HepG2 (cell line): ENCODE data around the gene SLC2A2. TPM values are rescaled to one million over a fixed set of nuclear protein-coding genes. Genes with fewer than 3 reads are reported as not detected.
A peak's percentile ranks its signal among the peaks of the same experiment; 100 is the strongest.

Source experiments
- CBFB ChIP-seq: sonication (generic); formaldehyde crosslinking; IDR thresholded peaks from 2 replicates; pipeline ENCODE4 v1.4.0; 2020; ENCODE audit warnings: missing genetic modification reagents
- EP300 ChIP-seq, 3 experiments: sonication (generic) in 1 of 3; formaldehyde crosslinking in 1 of 3; IDR thresholded peaks; 2 replicates each; pipeline versions ENCODE4 v1.5.1 to v1.6.1; 2011 to 2020; ENCODE audit warnings: low read depth in 2 of 3, low read length in 2 of 3, borderline replicate concordance in 1 of 3, improper control_type of control experiment in 1 of 3, mild to moderate bottlenecking in 1 of 3, missing genetic modification reagents in 1 of 3, moderate library complexity in 1 of 3
- FOSL2 ChIP-seq: sonication (generic); formaldehyde crosslinking; IDR thresholded peaks from 2 replicates; pipeline ENCODE4 v1.4.0; 2020; ENCODE audit warnings: missing genetic modification reagents
- FOXK2 ChIP-seq: fragments of 450-650 bp; IDR thresholded peaks from 2 replicates; pipeline ENCODE4 v1.6.1; 2016
- GMEB2 ChIP-seq: IDR thresholded peaks from 2 replicates; pipeline ENCODE4 v1.6.1; 2016; ENCODE audit warnings: missing biosample characterization, missing genetic modification reagents, low read depth
- HNF1B ChIP-seq: sonication (generic); formaldehyde crosslinking; IDR thresholded peaks from 2 replicates; pipeline ENCODE4 v1.5.1; 2020; ENCODE audit warnings: mild to moderate bottlenecking, moderate library complexity, missing genetic modification reagents
- KDM3A ChIP-seq: IDR thresholded peaks from 2 replicates; pipeline ENCODE4 v1.6.1; 2018; ENCODE audit warnings: low read depth, missing compliant biosample characterization
- MAF1 ChIP-seq: sonication (generic); formaldehyde crosslinking; IDR thresholded peaks from 2 replicates; pipeline ENCODE4 v1.5.0; 2020; ENCODE audit warnings: missing genetic modification reagents, borderline replicate concordance
- NFATC3 ChIP-seq: sonication (generic); formaldehyde crosslinking; IDR thresholded peaks from 2 replicates; pipeline ENCODE4 v1.5.1; 2020; ENCODE audit warnings: mild to moderate bottlenecking, missing genetic modification reagents
- PAX8 ChIP-seq: sonication (generic); formaldehyde crosslinking; IDR thresholded peaks from 2 replicates; pipeline ENCODE4 v1.8.0; 2022; ENCODE audit warnings: mild to moderate bottlenecking, missing genetic modification reagents, borderline replicate concordance
- POLR2AphosphoS5 ChIP-seq: IDR thresholded peaks from 2 replicates; pipeline ENCODE4 v1.6.1; 2012; ENCODE audit warnings: low read depth, low read length
- RARA ChIP-seq: IDR thresholded peaks from 2 replicates; pipeline ENCODE4 v1.6.1; 2016; ENCODE audit warnings: missing genetic modification reagents, missing compliant biosample characterization
- ZMYM3 ChIP-seq: sonication (generic); formaldehyde crosslinking; IDR thresholded peaks from 2 replicates; pipeline ENCODE4 v1.5.1; 2020; ENCODE audit warnings: mild to moderate bottlenecking, missing genetic modification reagents
- ZNF18 ChIP-seq: sonication (generic); formaldehyde crosslinking; IDR thresholded peaks from 2 replicates; pipeline ENCODE4 v1.8.0; 2022; ENCODE audit warnings: mild to moderate bottlenecking, missing genetic modification reagents; ENCODE audit not compliant: insufficient replicate concordance
- ZNF234 ChIP-seq: sonication (generic); formaldehyde crosslinking; conservative IDR thresholded peaks from 2 replicates; pipeline ENCODE4 v1.5.1; 2020; ENCODE audit warnings: mild to moderate bottlenecking, missing genetic modification reagents
- ZNF275 ChIP-seq: sonication (generic); formaldehyde crosslinking; IDR thresholded peaks from 2 replicates; pipeline ENCODE4 v1.8.0; 2022; ENCODE audit warnings: missing genetic modification reagents, mild to moderate bottlenecking, inconsistent platforms, borderline replicate concordance
- ZNF367 ChIP-seq: sonication (generic); formaldehyde crosslinking; IDR thresholded peaks from 2 replicates; pipeline ENCODE4 v1.4.0; 2020; ENCODE audit warnings: missing genetic modification reagents, borderline replicate concordance
- ZNF800 ChIP-seq: sonication (generic); formaldehyde crosslinking; IDR thresholded peaks from 2 replicates; pipeline ENCODE4 v1.4.0; 2020; ENCODE audit warnings: missing genetic modification reagents
- ZNF83 ChIP-seq: sonication (generic); formaldehyde crosslinking; IDR thresholded peaks from 2 replicates; pipeline ENCODE4 v1.4.0; 2020; ENCODE audit warnings: missing genetic modification reagents, mild to moderate bottlenecking, borderline replicate concordance
- polyA plus RNA-seq, 8 experiments: library from polyadenylated mRNA; depleted of rRNA in 3 of 8; stranded (reverse) in 7 of 8; unstranded in 1 of 8; fragments of >200 nt; fragmentation: Illumina TruSeq in 4 of 8; extraction: Trizol in 4 of 8; gene quantifications; 2 replicates each; pipeline versions ENCODE4 v1.2.1 to v1.2.3, GENCODE V29; 2011 to 2016; ENCODE audit warnings: low read depth in 4 of 8, missing spikeins in 1 of 8, mixed read lengths in 1 of 8; ENCODE audit not compliant: insufficient read depth in 1 of 8
- total RNA-seq, 5 experiments: library from RNA; depleted of rRNA; stranded (reverse); fragments of >200 nt; fragmentation: Illumina TruSeq; extraction: Trizol; gene quantifications; 2 replicates each; pipeline ENCODE4 v1.2.3, GENCODE V29; 2016; ENCODE audit warnings: low read depth in 1 of 5

Gene SLC2A2
- total and polyA plus RNA-seq, 2 of the 13 experiments (the other 11 are each of a cell fraction or from before 2014, with no cell fraction given): 19.5 to 23.2 TPM

GRCh38 chr3:171001957-171002694 is 24.4 kb downstream of the SLC2A2 start (continued):
- TF ChIP-seq ZNF800 (CRISPR knock-in tag): peak; percentile 56; the same call in 1 of the 2 replicates
- no peak for TF ChIP-seq ZNF83 (CRISPR knock-in tag)
- no peak for TF ChIP-seq MAF1 (CRISPR knock-in tag)
- no peak for TF ChIP-seq NFATC3 (CRISPR knock-in tag)
- TF ChIP-seq EP300 (IDR thresholded peaks at IDR 0.05; ENCODE audit: low read depth in 2 of 2, low read length in 2 of 2): peak; percentile 82 to 98
- TF ChIP-seq EP300 (CRISPR knock-in tag; IDR thresholded peaks at IDR 0.05; ENCODE audit: borderline replicate concordance): peak; percentile 97
- TF ChIP-seq ZNF234 (CRISPR knock-in tag): no peak
- peak; percentile 89 for TF ChIP-seq RARA (CRISPR knock-in tag)
- peak; percentile 99 for TF ChIP-seq FOSL2 (CRISPR knock-in tag)
- peak; percentile 98 for TF ChIP-seq FOXK2
- peak; percentile 72 for TF ChIP-seq ZNF18
- TF ChIP-seq ZNF367 (CRISPR knock-in tag): peak; percentile 18; the same call in 1 of the 2 replicates
- TF ChIP-seq CBFB: peak; percentile 96
- TF ChIP-seq HNF1B: peak; percentile 93
- TF ChIP-seq POLR2AphosphoS5: no peak
- peak; percentile 44; the same call in 1 of the 2 replicates for TF ChIP-seq ZMYM3 (CRISPR knock-in tag)
- no peak for TF ChIP-seq PAX8 (CRISPR knock-in tag)
- TF ChIP-seq ZNF275 (CRISPR knock-in tag): peak; percentile 60; the same call in 1 of the 2 replicates
- peak; percentile 89 for TF ChIP-seq KDM3A (CRISPR knock-in tag)
- no peak for TF ChIP-seq GMEB2
